ENCODE data around the gene SPSB4. TPM values are rescaled to one million over a fixed set of nuclear protein-coding genes. Genes with fewer than 3 reads are reported as not detected.

Gene SPSB4
- total and polyA plus RNA-seq, 2 donors (not counting 3 experiments of a cell fraction or from before 2014, with no cell fraction given), result 0.06 to 0.22 TPM

DNA sequence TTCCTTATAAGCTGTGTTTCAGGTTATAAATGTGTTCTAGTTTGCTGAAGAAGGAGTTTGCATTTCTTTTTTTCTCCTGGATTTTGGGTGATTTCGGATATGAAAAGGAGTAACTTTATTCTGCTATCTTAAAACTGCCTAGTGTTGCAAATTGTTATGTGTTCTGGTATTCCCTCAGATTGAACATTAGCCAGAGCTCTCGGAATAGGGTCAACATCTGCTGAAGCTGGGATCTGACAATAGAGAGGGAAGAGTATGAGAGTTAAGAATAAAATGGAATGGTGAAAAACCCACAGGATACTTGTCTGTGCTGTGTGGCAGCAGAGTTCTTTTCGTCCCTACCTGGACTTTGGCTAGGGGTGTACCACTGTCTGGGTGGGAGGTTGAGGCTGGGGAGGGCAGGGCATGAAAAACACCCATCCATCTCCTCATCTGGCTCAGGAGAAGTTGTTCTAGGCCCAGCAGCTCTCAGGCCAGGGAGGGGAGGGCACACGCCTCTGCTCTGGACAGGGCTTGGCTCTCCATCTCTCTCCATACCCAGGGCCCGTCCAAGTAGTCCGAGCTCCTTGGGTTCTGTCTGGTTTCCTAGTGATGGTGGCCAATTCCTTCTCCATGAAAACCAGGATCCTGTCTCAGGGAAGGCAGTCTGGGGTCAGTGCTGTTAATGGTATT lies 13.2 kb downstream of the SPSB4 start:
- POLR2A ChIA-PET, result no interaction called here
- no peaks in the 10 kb centered on the region for H4K20me1 ChIP-seq (replicated peaks; ENCODE audit: control insufficient read depth, extremely low read depth, insufficient read depth, low read length)
- no peak overlapping the region for H3K27ac ChIP-seq (ENCODE audit: insufficient read depth, low read depth, low read length)
- no peak for FAIRE-seq
- H3K9ac ChIP-seq (replicated peaks; ENCODE audit: extremely low read depth, insufficient read depth, low read length), result no peak overlapping the region
- H3K4me3 ChIP-seq (replicated peaks in 1 of 3; ENCODE audit: insufficient read depth in 1 of 3, low read depth in 1 of 3, low read length in 3 of 3), result no peak overlapping the region
- no peaks in the 10 kb centered on the region for H3K4me1 ChIP-seq (ENCODE audit: control insufficient read depth, extremely low read depth, insufficient read depth, low read length)
- TF ChIP-seq FOS (IDR thresholded peaks at IDR 0.05; ENCODE audit: borderline replicate concordance, insufficient read depth, low read length) (no peak), POLR2A (IDR thresholded peaks at IDR 0.05; ENCODE audit: low read depth, low read length) (no peak), GATA2 (IDR thresholded peaks at IDR 0.05; ENCODE audit: insufficient read depth, insufficient read length, low read depth, low read length) (no peak), JUN (IDR thresholded peaks at IDR 0.05; ENCODE audit: borderline replicate concordance, insufficient read depth, insufficient read length, low read depth) (no peak), POLR2AphosphoS5 (IDR thresholded peaks at IDR 0.05; ENCODE audit: insufficient read depth, low read depth, low read length) (no peak), MYC (IDR thresholded peaks at IDR 0.05; ENCODE audit: low read depth, low read length) (no peak), EZH2 (IDR thresholded peaks at IDR 0.05; ENCODE audit: borderline replicate concordance, low read depth, low read length, severe bottlenecking) (no peak)
- TF ChIP-seq, protein P1, sequence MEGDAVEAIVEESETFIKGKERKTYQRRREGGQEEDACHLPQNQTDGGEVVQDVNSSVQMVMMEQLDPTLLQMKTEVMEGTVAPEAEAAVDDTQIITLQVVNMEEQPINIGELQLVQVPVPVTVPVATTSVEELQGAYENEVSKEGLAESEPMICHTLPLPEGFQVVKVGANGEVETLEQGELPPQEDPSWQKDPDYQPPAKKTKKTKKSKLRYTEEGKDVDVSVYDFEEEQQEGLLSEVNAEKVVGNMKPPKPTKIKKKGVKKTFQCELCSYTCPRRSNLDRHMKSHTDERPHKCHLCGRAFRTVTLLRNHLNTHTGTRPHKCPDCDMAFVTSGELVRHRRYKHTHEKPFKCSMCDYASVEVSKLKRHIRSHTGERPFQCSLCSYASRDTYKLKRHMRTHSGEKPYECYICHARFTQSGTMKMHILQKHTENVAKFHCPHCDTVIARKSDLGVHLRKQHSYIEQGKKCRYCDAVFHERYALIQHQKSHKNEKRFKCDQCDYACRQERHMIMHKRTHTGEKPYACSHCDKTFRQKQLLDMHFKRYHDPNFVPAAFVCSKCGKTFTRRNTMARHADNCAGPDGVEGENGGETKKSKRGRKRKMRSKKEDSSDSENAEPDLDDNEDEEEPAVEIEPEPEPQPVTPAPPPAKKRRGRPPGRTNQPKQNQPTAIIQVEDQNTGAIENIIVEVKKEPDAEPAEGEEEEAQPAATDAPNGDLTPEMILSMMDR (IDR thresholded peaks at IDR 0.05; ENCODE audit: extremely low read depth in 1 of 2, insufficient read depth in 1 of 2, low read depth in 1 of 2, low read length in 2 of 2), result no peak
- TF ChIP-seq, protein P2, sequence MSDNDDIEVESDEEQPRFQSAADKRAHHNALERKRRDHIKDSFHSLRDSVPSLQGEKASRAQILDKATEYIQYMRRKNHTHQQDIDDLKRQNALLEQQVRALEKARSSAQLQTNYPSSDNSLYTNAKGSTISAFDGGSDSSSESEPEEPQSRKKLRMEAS (IDR thresholded peaks at IDR 0.05; ENCODE audit: insufficient read depth, insufficient read length), result no peak
- no peak for DNase-seq (ENCODE audit: low read depth, low spot score)
- H3K9me3 ChIP-seq (replicated peaks; ENCODE audit: control insufficient read depth, insufficient read depth, low read length), result no peaks in the 10 kb centered on the region
- H3K4me2 ChIP-seq (ENCODE audit: insufficient read depth, low read length), result no peak overlapping the region
- dilution Hi-C loops (cut with MboI; ENCODE audit: extremely low pct_ligation_motif_present, low sequenced_read_pairs) (no loop called here), intact Hi-C loops (cut with micrococcal nuclease) (no loop called here)
- H2AFZ ChIP-seq (ENCODE audit: low read depth, low read length), result no peak overlapping the region
- BruUV-seq (replicated peaks), result no TSS peak
- no peaks in the 10 kb centered on the region for H3K36me3 ChIP-seq (ENCODE audit: control insufficient read depth in 2 of 2, extremely low read depth in 1 of 2, insufficient read depth in 2 of 2, low read length in 2 of 2)
- no peaks in the 10 kb centered on the region for H3K79me2 ChIP-seq (ENCODE audit: control insufficient read depth, insufficient read depth, low read length)
- CTCF ChIA-PET, result interaction anchor here (1.3 kb wide), 1 partner anchor 51 kb away, joined by 3 read pairs; no protein-coding TSS in a partner anchor
- H3K9me1 ChIP-seq (replicated peaks; ENCODE audit: control insufficient read depth, extremely low read depth, insufficient read depth, low read length), result no peaks in the 10 kb centered on the region
- H3K27me3 ChIP-seq (ENCODE audit: control insufficient read depth in 2 of 2, insufficient read depth in 2 of 2, low read length in 2 of 2), result peaks cover 0 to 3% of the 10 kb centered on the region in 2 experiments
